HG03159 (cell line): ENCODE data around the gene SPOCD1.
"Not testable (repeated sequence)": the region's sequence is repeated elsewhere in the genome, so short reads cannot be mapped to it uniquely, and the experiment has no call there.

Experiments used
- ATAC-seq: cut with Tn5 transposase; IDR thresholded peaks from one replicate; pipeline ENCODE4 v1.9.1; 2021; ENCODE audit warnings: mild to moderate bottlenecking, moderate library complexity; ENCODE audit not compliant: unreplicated experiment

The SPOCD1 gene

GRCh38 chr1:31830065-31830464, 14.2 kb upstream of the SPOCD1 start:
- ATAC-seq: no peak

GRCh38 chr1:31828926-31829690, 13.3 kb upstream of the SPOCD1 start:
- ATAC-seq: no peak

GRCh38 chr1:31828341-31828740, 12.5 kb upstream of the SPOCD1 start:
- ATAC-seq: no peak

GRCh38 chr1:31823780-31824179, 8.0 kb upstream of the SPOCD1 start:
- ATAC-seq: no peak

GRCh38 chr1:31822766-31823165, 6.9 kb upstream of the SPOCD1 start:
- ATAC-seq: no peak

- not testable (repeated sequence) for ATAC-seq
Measured at GRCh38 chr1:31820196-31820595, 4.4 kb upstream of the SPOCD1 start.

- ATAC-seq: no peak
Measured at GRCh38 chr1:31818206-31818605, 2.4 kb upstream of the SPOCD1 start.

- ATAC-seq: not testable (repeated sequence)
Measured at GRCh38 chr1:31816947-31817346, 1.1 kb upstream of the SPOCD1 start.

GRCh38 chr1:31816501-31816900, 679 bp upstream of the SPOCD1 start:
- ATAC-seq: not testable (repeated sequence)

- no peak for ATAC-seq
Measured at GRCh38 chr1:31815307-31815645, 546 bp downstream of the SPOCD1 start.

GRCh38 chr1:31814631-31815306, 1.1 kb downstream of the SPOCD1 start:
- ATAC-seq: no peak

- no peak for ATAC-seq
Measured at GRCh38 chr1:31814041-31814511, 1.7 kb downstream of the SPOCD1 start.

- no peak for ATAC-seq
Measured at GRCh38 chr1:31812158-31812829, 3.5 kb downstream of the SPOCD1 start.

- ATAC-seq: no peak
Measured at GRCh38 chr1:31811605-31812004, 4.2 kb downstream of the SPOCD1 start.

GRCh38 chr1:31809698-31810097, 6.1 kb downstream of the SPOCD1 start:
- no peak for ATAC-seq

- ATAC-seq: no peak
Measured at GRCh38 chr1:31807273-31808048, 8.4 kb downstream of the SPOCD1 start.

GRCh38 chr1:31805318-31805717, 10.5 kb downstream of the SPOCD1 start:
- ATAC-seq: no peak

GRCh38 chr1:31804098-31804497, 11.7 kb downstream of the SPOCD1 start:
- no peak for ATAC-seq

GRCh38 chr1:31803610-31804009, 12.2 kb downstream of the SPOCD1 start:
- no peak for ATAC-seq

GRCh38 chr1:31802190-31803150, 13.4 kb downstream of the SPOCD1 start:
- no peak for ATAC-seq
